ENCODE measurements around the gene FHDC1. TPM values are rescaled to one million over a fixed set of nuclear protein-coding genes. Genes with fewer than 3 reads are reported as not detected.
A peak's percentile ranks its signal among the peaks of the same experiment; 100 is the strongest.

FHDC1 gene
- total and polyA plus RNA-seq, 10 donors: 0.82 to 14.3 (median 7.5) TPM

DNA sequence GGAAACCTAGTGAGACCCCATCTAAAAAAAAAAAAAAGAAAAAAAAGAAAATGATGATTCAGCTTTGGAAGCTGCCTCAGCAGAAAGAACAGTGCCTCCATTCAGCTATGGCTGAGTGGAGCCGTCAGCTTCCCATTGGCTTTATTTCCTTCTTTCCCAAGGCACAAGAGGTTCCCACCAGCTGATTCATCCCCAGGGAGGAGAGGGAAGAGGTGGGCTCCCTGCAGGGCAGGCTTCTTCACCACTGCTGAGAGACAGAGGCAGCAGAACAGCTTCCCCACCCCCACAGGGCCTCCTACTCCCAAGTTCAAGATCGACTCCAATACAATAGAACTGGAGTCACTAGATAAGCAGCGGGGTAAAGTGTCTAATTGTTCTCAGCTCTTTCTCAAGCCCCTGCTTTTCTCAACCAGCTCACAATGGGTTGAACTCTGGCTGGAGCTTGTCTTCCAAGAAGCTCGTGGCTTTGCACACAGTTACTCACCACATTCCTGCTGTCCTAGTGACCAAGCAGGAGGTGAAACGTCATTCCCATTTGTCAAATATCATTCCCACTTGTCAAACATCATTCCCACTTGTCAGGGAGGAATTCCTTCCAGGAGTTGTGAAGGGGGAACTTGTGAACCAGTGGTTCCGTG, 47.8 kb downstream of the FHDC1 start:
- Histone ChIP-seq H3K4me1 (no peaks in the 10 kb centered on the region), H3K4me3 (no peak overlapping the region), H3K36me3 (no peaks in the 10 kb centered on the region), H3K27ac (no peak overlapping the region), H3K27me3 (replicated peaks in 1 of 7) (no peaks in the 10 kb centered on the region), H3K9me3 (no peaks in the 10 kb centered on the region)
- 70 to 80% (median 74%) methylated on average over 6 of the region's 6 CpGs for WGBS, 5 donors
- intact Hi-C loops (cut with DNase I; ENCODE audit: low total_unique reads): no loop called here
- peak; percentile 41 for DNase-seq
- TF ChIP-seq POLR2A (IDR thresholded peaks at IDR 0.05): no peak
- TF ChIP-seq, protein P1, sequence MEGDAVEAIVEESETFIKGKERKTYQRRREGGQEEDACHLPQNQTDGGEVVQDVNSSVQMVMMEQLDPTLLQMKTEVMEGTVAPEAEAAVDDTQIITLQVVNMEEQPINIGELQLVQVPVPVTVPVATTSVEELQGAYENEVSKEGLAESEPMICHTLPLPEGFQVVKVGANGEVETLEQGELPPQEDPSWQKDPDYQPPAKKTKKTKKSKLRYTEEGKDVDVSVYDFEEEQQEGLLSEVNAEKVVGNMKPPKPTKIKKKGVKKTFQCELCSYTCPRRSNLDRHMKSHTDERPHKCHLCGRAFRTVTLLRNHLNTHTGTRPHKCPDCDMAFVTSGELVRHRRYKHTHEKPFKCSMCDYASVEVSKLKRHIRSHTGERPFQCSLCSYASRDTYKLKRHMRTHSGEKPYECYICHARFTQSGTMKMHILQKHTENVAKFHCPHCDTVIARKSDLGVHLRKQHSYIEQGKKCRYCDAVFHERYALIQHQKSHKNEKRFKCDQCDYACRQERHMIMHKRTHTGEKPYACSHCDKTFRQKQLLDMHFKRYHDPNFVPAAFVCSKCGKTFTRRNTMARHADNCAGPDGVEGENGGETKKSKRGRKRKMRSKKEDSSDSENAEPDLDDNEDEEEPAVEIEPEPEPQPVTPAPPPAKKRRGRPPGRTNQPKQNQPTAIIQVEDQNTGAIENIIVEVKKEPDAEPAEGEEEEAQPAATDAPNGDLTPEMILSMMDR (IDR thresholded peaks at IDR 0.05 in 8 of 11, conservative IDR thresholded peaks at IDR 0.05 in 3 of 11): no peak
- no peak for TF ChIP-seq POLR2AphosphoS5 (IDR thresholded peaks at IDR 0.05)

DNA sequence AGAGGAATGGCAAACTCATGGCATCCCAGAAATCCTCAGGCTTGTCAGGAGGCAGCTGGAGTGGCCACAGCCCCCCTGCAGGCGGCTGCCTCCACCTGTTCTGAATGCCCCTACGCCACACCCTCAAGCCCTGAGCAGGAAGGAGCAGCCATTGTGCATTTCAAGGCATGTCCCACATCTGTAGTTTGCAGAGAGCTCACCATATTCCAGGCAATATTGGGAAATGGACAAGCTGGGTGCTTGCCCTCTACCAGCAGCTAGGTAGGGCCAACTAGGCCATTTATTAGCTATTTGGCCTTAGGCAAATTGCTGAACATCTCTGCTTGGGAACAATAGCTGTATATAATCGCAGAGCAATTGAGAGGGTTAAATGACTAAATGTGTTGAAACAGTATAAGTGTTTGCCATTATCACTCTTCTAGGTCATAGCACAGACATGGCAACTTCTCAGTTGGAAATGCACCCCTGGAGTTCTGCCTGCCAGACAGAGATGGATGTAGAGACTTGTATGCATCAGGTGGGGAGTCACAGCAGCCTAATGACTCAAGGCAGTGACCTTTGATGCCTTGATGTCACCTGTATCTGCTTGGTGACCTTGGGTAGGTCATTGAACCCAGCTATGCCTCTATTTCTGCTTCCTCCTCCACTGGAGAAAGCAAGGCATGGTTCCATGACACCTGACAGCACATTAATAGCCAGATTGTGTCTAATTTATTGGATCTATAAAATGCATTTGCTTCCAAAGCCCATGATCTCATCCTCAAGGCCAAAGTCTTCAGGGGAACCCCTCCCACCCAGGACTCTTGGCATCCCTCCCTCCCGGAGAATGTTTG, 52.8 kb downstream of the FHDC1 start:
- Histone ChIP-seq H3K4me1 (no peaks in the 10 kb centered on the region), H3K27ac (no peak overlapping the region), H3K4me3 (no peak overlapping the region), H3K9me3 (no peaks in the 10 kb centered on the region), H3K36me3 (no peaks in the 10 kb centered on the region), H3K27me3 (replicated peaks in 1 of 7) (no peaks in the 10 kb centered on the region)
- TF ChIP-seq POLR2A (IDR thresholded peaks at IDR 0.05) (no peak), POLR2AphosphoS5 (IDR thresholded peaks at IDR 0.05) (no peak)
- TF ChIP-seq, protein P1 (IDR thresholded peaks at IDR 0.05 in 8 of 11, conservative IDR thresholded peaks at IDR 0.05 in 3 of 11): no peak
- intact Hi-C loops (cut with DNase I; ENCODE audit: low total_unique reads): no loop called here
- DNase-seq: no peak
- WGBS, 5 donors: 88 to 100% (median 93%) methylated on average over 4 of the region's 4 CpGs

DNA sequence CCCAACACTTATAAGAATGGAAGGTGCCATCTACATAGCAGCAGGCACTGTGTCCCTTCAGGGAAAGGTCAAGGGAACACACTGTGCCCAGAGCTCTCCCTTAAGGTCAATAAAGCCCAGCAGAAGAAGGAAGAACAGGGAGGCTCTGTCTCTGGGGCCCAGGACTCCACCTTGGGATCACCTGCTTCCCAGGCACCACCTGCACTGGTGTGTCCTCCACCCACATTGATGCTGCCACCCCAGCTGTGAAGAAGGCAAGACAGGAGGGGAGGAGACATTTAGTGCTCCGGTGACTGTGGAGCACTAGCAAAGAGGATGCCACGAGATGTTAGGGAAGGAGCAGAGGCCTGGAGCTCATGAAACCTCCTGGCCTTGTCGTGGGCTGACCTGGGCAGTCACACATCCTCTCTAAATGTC, 53.4 kb downstream of the FHDC1 start:
- Histone ChIP-seq H3K36me3 (no peaks in the 10 kb centered on the region), H3K4me1 (no peaks in the 10 kb centered on the region), H3K9me3 (no peaks in the 10 kb centered on the region), H3K4me3 (no peak overlapping the region), H3K27me3 (replicated peaks in 1 of 7) (no peaks in the 10 kb centered on the region), H3K27ac (no peak overlapping the region)
- intact Hi-C loops (cut with DNase I; ENCODE audit: low total_unique reads): no loop called here
- DNase-seq: no peak
- WGBS, 5 donors: 65 to 82% (median 66%) methylated on average over 3 of the region's 3 CpGs
- TF ChIP-seq POLR2AphosphoS5 (IDR thresholded peaks at IDR 0.05) (no peak), POLR2A (IDR thresholded peaks at IDR 0.05) (no peak)
- TF ChIP-seq, protein P1 (IDR thresholded peaks at IDR 0.05 in 8 of 11, conservative IDR thresholded peaks at IDR 0.05 in 3 of 11): no peak

DNA sequence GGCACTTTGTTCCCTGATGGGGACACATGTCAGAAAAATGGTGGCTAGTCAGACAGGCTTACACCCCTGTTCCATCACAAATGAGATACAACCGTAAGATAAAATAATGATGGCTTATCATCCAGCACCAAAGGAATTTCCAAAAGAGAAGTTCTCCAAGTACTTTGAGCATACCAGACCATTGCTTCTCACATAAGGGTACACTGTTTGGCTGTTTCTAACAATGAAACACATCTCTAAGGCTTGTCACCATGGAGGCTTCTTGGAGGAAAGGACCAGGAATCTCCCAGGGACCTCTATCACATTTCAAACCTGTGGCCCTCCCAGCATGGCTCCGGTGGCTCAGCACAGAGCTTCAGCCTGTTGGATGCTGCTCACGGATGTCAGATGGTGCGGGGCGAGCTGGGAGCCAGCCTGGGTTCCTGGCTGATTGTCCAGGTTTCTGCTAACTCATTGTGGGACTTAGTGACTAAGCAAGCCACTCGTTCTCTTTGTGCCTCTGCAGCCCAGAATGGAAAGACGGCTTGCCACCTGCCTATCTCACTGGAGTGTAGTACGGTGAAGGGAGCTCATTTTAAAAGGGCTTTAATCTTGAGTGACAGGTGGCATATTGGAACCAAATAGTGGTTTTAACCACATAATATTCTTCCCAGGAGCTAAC, 54.5 kb downstream of the FHDC1 start:
- Histone ChIP-seq H3K4me3 (no peak overlapping the region), H3K36me3 (no peaks in the 10 kb centered on the region), H3K4me1 (peaks cover 0 to 4% (median 1%) of the 10 kb centered on the region in 6 donors), H3K9me3 (no peaks in the 10 kb centered on the region), H3K27me3 (replicated peaks in 1 of 7) (no peaks in the 10 kb centered on the region), H3K27ac (no peak overlapping the region)
- DNase-seq: peak; percentile 64
- TF ChIP-seq, protein P1 (IDR thresholded peaks at IDR 0.05 in 8 of 11, conservative IDR thresholded peaks at IDR 0.05 in 3 of 11): no peak
- intact Hi-C loops (cut with DNase I; ENCODE audit: low total_unique reads): no loop called here
- WGBS, 5 donors: 55 to 79% (median 61%) methylated on average over 4 to 8 of the region's 8 CpGs
